Measurements from ENCODE around the gene RNF113B.

GRCh38 chr13:98147521-98147920, 29.5 kb downstream of the RNF113B start:
- TF ChIP-seq EZH2 (IDR thresholded peaks at IDR 0.05; ENCODE audit: borderline replicate concordance, low read length), result no peak
- TF ChIP-seq CTCF (IDR thresholded peaks at IDR 0.05; ENCODE audit: low read length), result no peak
